ENCODE results near the gene GALP. TPM values are rescaled to one million over a fixed set of nuclear protein-coding genes. Genes with fewer than 3 reads are reported as not detected.

Gene GALP
- total and polyA plus RNA-seq, 4 donors, result 0.08 to 0.63 TPM; not detected in 2

- H3K4me3 ChIP-seq (ENCODE audit: low read depth in 1 of 3, low read length in 3 of 3), result peak within 1 kb of the TSS; percentile 52 to 83 (median 67)
- DNase-seq (ENCODE audit: low spot score), result peak; percentile 97
- no peaks in the 10 kb centered on the region for H3K9me3 ChIP-seq (ENCODE audit: control insufficient read depth in 4 of 4, low read length in 3 of 4)
- H3K27me3 ChIP-seq (ENCODE audit: control insufficient read depth in 4 of 4, insufficient read depth in 4 of 4, low read length in 3 of 4), result no peaks in the 10 kb centered on the region
- peaks cover 13 to 80% (median 69%) of the 10 kb centered on the region in 4 donors for H3K4me1 ChIP-seq (ENCODE audit: control insufficient read depth in 4 of 4, insufficient read depth in 4 of 4, low read length in 3 of 4)
- H3K27ac ChIP-seq (ENCODE audit: low read depth in 1 of 2, low read length in 2 of 2), result peak within 1 kb of the TSS; percentile 90
- peak in 1 of 2 donors; percentile 56 for TF ChIP-seq RXRA (IDR thresholded peaks at IDR 0.05)
- TF ChIP-seq YY1 (IDR thresholded peaks at IDR 0.05), result peak; percentile 99
- TF ChIP-seq ZBTB33 (IDR thresholded peaks at IDR 0.05), result peak; percentile 98
- TF ChIP-seq TAF1 (conservative IDR thresholded peaks at IDR 0.05), result no peak
- TF ChIP-seq FOXA2 (IDR thresholded peaks at IDR 0.05), result no peak
- peak; percentile 15 to 86 for TF ChIP-seq GABPA (IDR thresholded peaks at IDR 0.05 in 1 of 2, conservative IDR thresholded peaks at IDR 0.05 in 1 of 2)
- no peak for TF ChIP-seq CTCF (IDR thresholded peaks at IDR 0.05; ENCODE audit: low read depth, low read length, missing input control)
- TF ChIP-seq MAX (IDR thresholded peaks at IDR 0.05), result peak; percentile 85
- TF ChIP-seq HNF4G (IDR thresholded peaks at IDR 0.05), result no peak
- TF ChIP-seq FOXA1 (IDR thresholded peaks at IDR 0.05), result peak; percentile 61
- TF ChIP-seq NR2F2 (IDR thresholded peaks at IDR 0.05), result peak; percentile 4
- peak; percentile 88 for TF ChIP-seq SP1 (IDR thresholded peaks at IDR 0.05)
- peak; percentile 44 for TF ChIP-seq ATF3 (IDR thresholded peaks at IDR 0.05)
- TF ChIP-seq RAD21 (IDR thresholded peaks at IDR 0.05), result peak in 1 of 2 donors; percentile 3
- TF ChIP-seq REST (IDR thresholded peaks at IDR 0.05), result peak; percentile 33
- peak in 1 of 2 donors; percentile 38 for TF ChIP-seq JUND (IDR thresholded peaks at IDR 0.05)
- TF ChIP-seq EGR1 (IDR thresholded peaks at IDR 0.05; ENCODE audit: low read depth in 2 of 2), result peak in 1 of 2 donors; percentile 17
- TF ChIP-seq HNF4A (conservative IDR thresholded peaks at IDR 0.05), result peak; percentile 18 to 40
- under 1% methylated on average over 56 of the region's 56 CpGs for WGBS
- H3K9ac ChIP-seq (ENCODE audit: low read depth in 1 of 2, low read length in 2 of 2), result peak within 1 kb of the TSS; percentile 61 to 90
- no peaks in the 10 kb centered on the region for H3K36me3 ChIP-seq (ENCODE audit: control insufficient read depth in 4 of 4, insufficient read depth in 3 of 4, low read depth in 1 of 4, low read length in 3 of 4)
These were observed 35.0 kb upstream of the GALP start, which contains the start of gene ZNF444 for GRCh38 chr19:56140583-56141416. ZNF444 (plus strand) TSS chr19:56141287; CDS start chr19:56146912, 5,625 bp downstream.
